Measurements from ENCODE around the gene ZNRF1.

ZNRF1 gene

GRCh38 chr16:75062135-75062975 is 63.5 kb downstream of the ZNRF1 start:
- DNase-seq (ENCODE audit: low read depth): no peak

GRCh38 chr16:75062976-75063346 is 64.1 kb downstream of the ZNRF1 start:
- DNase-seq (ENCODE audit: low read depth): no peak

GRCh38 chr16:75063549-75064088 is 64.8 kb downstream of the ZNRF1 start:
- no peak for DNase-seq (ENCODE audit: low read depth)

- DNase-seq (ENCODE audit: low read depth): no peak
These were observed 65.8 kb downstream of the ZNRF1 start for GRCh38 chr16:75064403-75065148.

- DNase-seq (ENCODE audit: low read depth): no peak
These were observed 66.3 kb downstream of the ZNRF1 start for GRCh38 chr16:75065149-75065505.

GRCh38 chr16:75065521-75066149 is 66.8 kb downstream of the ZNRF1 start:
- no peak for DNase-seq (ENCODE audit: low read depth)

- no peak for DNase-seq (ENCODE audit: low read depth)
These were observed 68.1 kb downstream of the ZNRF1 start for GRCh38 chr16:75066861-75067447.

- DNase-seq (ENCODE audit: low read depth): no peak
These were observed 69.5 kb downstream of the ZNRF1 start for GRCh38 chr16:75068085-75069031.

- no peak for DNase-seq (ENCODE audit: low read depth)
These were observed 71.4 kb downstream of the ZNRF1 start for GRCh38 chr16:75070012-75070841.

- no peak for DNase-seq (ENCODE audit: low read depth)
These were observed 72.8 kb downstream of the ZNRF1 start for GRCh38 chr16:75071621-75072020.

- no peak for DNase-seq (ENCODE audit: low read depth)
These were observed 73.6 kb downstream of the ZNRF1 start for GRCh38 chr16:75072239-75072947.

- DNase-seq (ENCODE audit: low read depth): no peak
These were observed 74.9 kb downstream of the ZNRF1 start for GRCh38 chr16:75073545-75074303.

GRCh38 chr16:75074304-75074793 is 75.5 kb downstream of the ZNRF1 start:
- DNase-seq (ENCODE audit: low read depth): no peak

GRCh38 chr16:75074920-75075687 is 76.3 kb downstream of the ZNRF1 start:
- DNase-seq (ENCODE audit: low read depth): peak; percentile 34

GRCh38 chr16:75075688-75076268 is 77.0 kb downstream of the ZNRF1 start:
- no peak for DNase-seq (ENCODE audit: low read depth)

- no peak for DNase-seq (ENCODE audit: low read depth)
These were observed 80.1 kb downstream of the ZNRF1 start for GRCh38 chr16:75078886-75079285.

- DNase-seq (ENCODE audit: low read depth): no peak
These were observed 80.6 kb downstream of the ZNRF1 start for GRCh38 chr16:75079346-75079926.
